Adrenal gland (tissue), 5 donors: ENCODE data around the gene EPO.

Experiments
- POLR2A ChIP-seq, 2 donors: fragments of 450-650 bp; IDR thresholded peaks; one replicate each; pipeline ENCODE4 v1.6.1; 2017; ENCODE audit warnings: antibody characterized with exemption in 2 of 2, mild to moderate bottlenecking in 2 of 2, moderate library complexity in 1 of 2
- TF ChIP-seq, protein P1 (sequence below), 6 experiments: fragments of 450-650 bp in 4 of 6; fragments of 200-600 bp in 2 of 6; sonication (generic) in 1 of 6; IDR thresholded peaks; 1 replicate in 5 of 6; 2 replicates in 1 of 6; pipeline versions ENCODE4 v1.5.1 to v1.8.0; 2016 to 2021; ENCODE audit warnings: antibody characterized with exemption in 6 of 6, mild to moderate bottlenecking in 2 of 6, moderate library complexity in 1 of 6
- donor health status: DM: no; HTN: no; CAD: no.

DNA sequence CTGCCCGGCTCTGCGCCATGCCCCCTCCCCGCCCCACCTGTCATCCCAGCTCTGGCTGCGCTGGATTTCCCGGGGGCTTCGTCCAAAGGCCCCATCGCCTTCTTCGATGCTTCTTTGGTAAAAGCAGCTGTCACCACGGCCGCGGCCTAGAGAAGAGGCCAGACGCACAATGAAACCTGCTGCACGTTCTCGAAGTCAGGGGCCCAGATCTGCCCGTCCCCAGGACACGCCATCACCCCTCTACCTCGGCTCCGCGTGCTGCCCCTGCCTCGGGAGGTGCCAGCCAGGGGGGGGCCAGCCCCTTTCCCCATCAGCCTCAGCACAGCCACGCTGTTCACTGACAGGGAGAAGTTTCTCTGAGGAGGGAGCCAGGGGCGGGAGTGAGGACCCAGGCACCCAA, 33.0 kb upstream of the EPO start:
- TF ChIP-seq, protein P1, sequence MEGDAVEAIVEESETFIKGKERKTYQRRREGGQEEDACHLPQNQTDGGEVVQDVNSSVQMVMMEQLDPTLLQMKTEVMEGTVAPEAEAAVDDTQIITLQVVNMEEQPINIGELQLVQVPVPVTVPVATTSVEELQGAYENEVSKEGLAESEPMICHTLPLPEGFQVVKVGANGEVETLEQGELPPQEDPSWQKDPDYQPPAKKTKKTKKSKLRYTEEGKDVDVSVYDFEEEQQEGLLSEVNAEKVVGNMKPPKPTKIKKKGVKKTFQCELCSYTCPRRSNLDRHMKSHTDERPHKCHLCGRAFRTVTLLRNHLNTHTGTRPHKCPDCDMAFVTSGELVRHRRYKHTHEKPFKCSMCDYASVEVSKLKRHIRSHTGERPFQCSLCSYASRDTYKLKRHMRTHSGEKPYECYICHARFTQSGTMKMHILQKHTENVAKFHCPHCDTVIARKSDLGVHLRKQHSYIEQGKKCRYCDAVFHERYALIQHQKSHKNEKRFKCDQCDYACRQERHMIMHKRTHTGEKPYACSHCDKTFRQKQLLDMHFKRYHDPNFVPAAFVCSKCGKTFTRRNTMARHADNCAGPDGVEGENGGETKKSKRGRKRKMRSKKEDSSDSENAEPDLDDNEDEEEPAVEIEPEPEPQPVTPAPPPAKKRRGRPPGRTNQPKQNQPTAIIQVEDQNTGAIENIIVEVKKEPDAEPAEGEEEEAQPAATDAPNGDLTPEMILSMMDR (IDR thresholded peaks at IDR 0.05): no peak
- no peak for TF ChIP-seq POLR2A (IDR thresholded peaks at IDR 0.05)
